ENCODE results near the gene KLRG1. TPM values are rescaled to one million over a fixed set of nuclear protein-coding genes. Genes with fewer than 3 reads are reported as not detected.

Gene KLRG1
- total and polyA plus RNA-seq, 2 of the 8 experiments (the other 6 are each of a cell fraction or from before 2014, with no cell fraction given), result 7.9 to 12.8 TPM

GRCh38 chr12:8970432-8970831 lies 18.9 kb upstream of the KLRG1 start (continued):
- TF ChIP-seq JUND (IDR thresholded peaks at IDR 0.05; ENCODE audit: low read length), result no peak
- TF ChIP-seq, protein P1, sequence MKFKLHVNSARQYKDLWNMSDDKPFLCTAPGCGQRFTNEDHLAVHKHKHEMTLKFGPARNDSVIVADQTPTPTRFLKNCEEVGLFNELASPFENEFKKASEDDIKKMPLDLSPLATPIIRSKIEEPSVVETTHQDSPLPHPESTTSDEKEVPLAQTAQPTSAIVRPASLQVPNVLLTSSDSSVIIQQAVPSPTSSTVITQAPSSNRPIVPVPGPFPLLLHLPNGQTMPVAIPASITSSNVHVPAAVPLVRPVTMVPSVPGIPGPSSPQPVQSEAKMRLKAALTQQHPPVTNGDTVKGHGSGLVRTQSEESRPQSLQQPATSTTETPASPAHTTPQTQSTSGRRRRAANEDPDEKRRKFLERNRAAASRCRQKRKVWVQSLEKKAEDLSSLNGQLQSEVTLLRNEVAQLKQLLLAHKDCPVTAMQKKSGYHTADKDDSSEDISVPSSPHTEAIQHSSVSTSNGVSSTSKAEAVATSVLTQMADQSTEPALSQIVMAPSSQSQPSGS (IDR thresholded peaks at IDR 0.05; ENCODE audit: low read length), result no peak
- no peak for TF ChIP-seq SP4 (IDR thresholded peaks at IDR 0.05; ENCODE audit: low read length)

Measured in H1 (cell line).